Urinary bladder (tissue), 4 donors: Measurements from ENCODE around the gene OR4D10. TPM values are rescaled to one million over a fixed set of nuclear protein-coding genes. Genes with fewer than 3 reads are reported as not detected.
"Not testable (repeated sequence)": the region's sequence is repeated elsewhere in the genome, so short reads cannot be mapped to it uniquely, and the experiment has no call there.

ENCODE experiments used
- DNase-seq: peaks from one replicate; pipeline ENCODE4 v3.0.0-alpha.2; 2015; ENCODE audit errors: extremely low spot score
- H3K27ac ChIP-seq: one replicate; pipeline ENCODE4 v1.5.1; 2013; ENCODE audit warnings: low read depth, mild to moderate bottlenecking, moderate library complexity
- H3K36me3 ChIP-seq: one replicate; pipeline ENCODE4 v1.6.1; 2013; ENCODE audit warnings: mild to moderate bottlenecking, moderate library complexity; ENCODE audit not compliant: insufficient read depth
- H3K4me1 ChIP-seq: one replicate; pipeline ENCODE4 v1.6.1; 2013; ENCODE audit warnings: mild to moderate bottlenecking, moderate library complexity; ENCODE audit not compliant: insufficient read depth
- H3K4me3 ChIP-seq: one replicate; pipeline ENCODE4 v1.5.1; 2013; ENCODE audit warnings: low read depth, low read length
- WGBS: extraction: QIAGEN DNeasy Blood & Tissue Kit; methylation state at CpG from one replicate; pipeline ENCODE4 v1.1.7; 2013; 5-methylcytosine and 5-hydroxymethylcytosine counted together
- polyA plus RNA-seq: library from polyadenylated mRNA; stranded (reverse); fragments of 200-250 nt; gene quantifications from one replicate; pipeline ENCODE4 v1.2.3, GENCODE V29; 2013
- total RNA-seq: library from RNA; depleted of rRNA; stranded (reverse); fragments of >200 nt; gene quantifications from one replicate; pipeline ENCODE4 v1.2.3, GENCODE V29; 2014
- donor health status: healthy with polysubstance abuse.
- donor health status: healthy.

The OR4D10 gene
- total RNA-seq (not detected), polyA plus RNA-seq (not detected)

DNA sequence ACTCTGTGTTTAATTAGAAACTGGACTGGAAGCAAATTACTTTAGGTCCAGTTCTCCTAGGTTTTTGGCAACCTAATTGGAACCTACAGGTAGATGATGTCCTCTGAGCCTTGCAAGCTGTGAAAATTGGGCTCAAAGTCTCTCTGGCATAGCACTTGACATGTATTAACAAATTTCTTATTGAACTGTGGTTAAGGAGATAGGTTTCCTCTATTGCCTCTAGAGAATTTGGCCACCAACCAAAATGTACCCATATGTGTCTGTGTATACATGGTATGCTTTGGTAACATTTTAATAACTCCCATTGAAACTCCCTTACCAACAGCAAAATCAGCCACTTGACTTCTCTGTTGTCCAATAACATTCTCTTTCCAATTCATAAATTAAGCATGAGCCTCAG lies at the start of gene OR4D10:
TSS of gene OR4D10 (plus strand) at position 301 of the 400 bp plus-strand sequence. CDS start 4,115 bp downstream, outside the sequence.
- Histone ChIP-seq H3K4me3 (no peak within 1 kb of the TSS), H3K27ac (no peak within 1 kb of the TSS), H3K36me3 (no peaks in the 10 kb centered on the region), H3K4me1 (no peaks in the 10 kb centered on the region)
- no peak for DNase-seq

- no peak for DNase-seq
- WGBS: 77% methylated on average over 2 of the region's 2 CpGs
- Histone ChIP-seq H3K4me3 (no peak overlapping the region), H3K27ac (no peak overlapping the region), H3K36me3 (no peaks in the 10 kb centered on the region), H3K4me1 (no peaks in the 10 kb centered on the region)
Observed at GRCh38 chr11:59423835-59424234, 49.3 kb upstream of the OR4D10 start.

- WGBS: 36% methylated on average over 4 of the region's 4 CpGs
- Histone ChIP-seq H3K4me3 (no peak overlapping the region), H3K4me1 (no peaks in the 10 kb centered on the region), H3K36me3 (no peaks in the 10 kb centered on the region), H3K27ac (no peak overlapping the region)
- no peak for DNase-seq
Observed at GRCh38 chr11:59425131-59425530, 48.0 kb upstream of the OR4D10 start.

DNA sequence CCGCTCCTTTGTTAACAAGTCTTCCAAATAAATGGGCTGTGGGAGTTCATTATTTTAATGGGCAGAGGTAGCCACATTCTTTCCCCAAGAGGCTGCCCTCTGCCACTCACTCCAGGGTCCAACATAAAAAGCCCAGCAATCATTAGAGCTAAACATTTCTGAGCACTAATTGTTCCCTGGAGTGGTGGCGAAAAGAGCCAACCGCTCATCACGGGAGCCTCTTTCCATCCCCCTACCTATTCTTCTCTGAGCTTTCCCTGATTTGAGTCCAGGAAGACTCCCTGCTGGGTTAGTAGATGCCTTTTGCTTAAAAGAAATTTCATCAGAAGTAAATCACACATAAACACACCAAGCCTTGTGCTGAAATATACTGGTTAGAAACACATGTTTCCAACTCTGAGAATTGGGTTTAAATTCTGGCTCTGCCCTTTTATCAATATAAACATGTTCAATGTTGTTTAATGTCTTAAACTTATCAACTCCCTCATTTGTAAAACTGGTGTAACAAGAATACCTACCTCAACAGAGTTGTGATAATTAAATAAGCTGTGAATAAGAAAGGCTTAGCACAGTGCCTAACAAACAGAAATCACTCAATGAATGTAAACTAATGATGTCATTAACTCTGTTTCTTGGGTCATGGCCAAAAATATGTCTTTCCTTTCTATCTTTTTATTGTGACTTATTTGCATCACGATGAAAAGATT lies 46.6 kb upstream of the OR4D10 start, which contains the start of gene OR5A2:
TSS of gene OR5A2 (minus strand) at position 53 of the 707 bp plus-strand sequence. CDS start 3,460 bp downstream, outside the sequence.
- no peak within 1 kb of the TSS for H3K4me3 ChIP-seq
- no peak within 1 kb of the TSS for H3K27ac ChIP-seq
- 55% methylated on average over 5 of the region's 5 CpGs for WGBS
- no peaks in the 10 kb centered on the region for H3K4me1 ChIP-seq
- no peak for DNase-seq
- H3K36me3 ChIP-seq: no peaks in the 10 kb centered on the region

DNA sequence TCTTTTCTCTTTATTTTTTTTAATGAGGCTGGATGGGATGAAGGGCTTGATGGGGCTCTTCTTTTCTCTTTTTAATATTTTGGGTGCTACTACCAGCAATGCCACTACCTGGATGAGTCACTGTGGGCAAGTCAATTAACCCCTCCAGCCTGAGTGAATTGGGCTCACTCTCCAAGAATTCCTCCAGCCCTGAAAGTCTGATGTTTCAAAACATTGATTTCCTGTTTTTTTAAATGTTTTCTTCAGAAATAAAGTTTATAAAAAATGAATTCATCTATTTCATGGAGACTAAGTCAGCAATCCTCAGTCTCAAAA lies 46.1 kb upstream of the OR4D10 start:
- Histone ChIP-seq H3K27ac (no peak overlapping the region), H3K4me3 (no peak overlapping the region), H3K36me3 (no peaks in the 10 kb centered on the region), H3K4me1 (no peaks in the 10 kb centered on the region)
- no peak for DNase-seq

DNA sequence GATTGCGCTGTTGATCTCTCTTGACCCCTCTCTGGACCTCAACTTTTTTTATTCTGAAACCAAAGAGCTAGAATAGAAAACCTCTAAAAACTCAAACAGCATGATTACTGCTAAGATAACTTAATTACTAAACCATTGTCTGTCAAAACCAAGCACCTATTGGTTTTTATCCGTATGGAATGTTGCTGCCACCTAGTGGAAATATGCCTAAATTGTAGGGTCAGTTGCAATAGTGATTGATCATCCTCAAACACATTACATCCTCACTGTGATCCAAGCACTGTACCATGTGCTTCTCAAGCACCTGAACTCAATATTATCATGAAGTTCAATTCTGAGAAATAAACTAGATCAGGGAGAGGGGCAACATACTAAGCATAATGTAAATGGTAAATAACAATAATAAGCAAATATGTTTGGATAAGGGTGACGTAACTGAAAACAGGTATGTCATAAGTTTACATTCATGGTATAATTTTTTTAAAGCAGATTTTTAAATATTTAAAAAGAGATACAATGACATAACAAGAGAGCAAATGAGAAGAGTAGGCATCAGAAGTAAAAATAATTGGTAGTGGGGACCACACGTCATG lies 43.1 kb upstream of the OR4D10 start:
- 58% methylated on average over 4 of the region's 4 CpGs for WGBS
- Histone ChIP-seq H3K4me3 (no peak overlapping the region), H3K27ac (no peak overlapping the region), H3K4me1 (no peaks in the 10 kb centered on the region), H3K36me3 (no peaks in the 10 kb centered on the region)
- DNase-seq: no peak

DNA sequence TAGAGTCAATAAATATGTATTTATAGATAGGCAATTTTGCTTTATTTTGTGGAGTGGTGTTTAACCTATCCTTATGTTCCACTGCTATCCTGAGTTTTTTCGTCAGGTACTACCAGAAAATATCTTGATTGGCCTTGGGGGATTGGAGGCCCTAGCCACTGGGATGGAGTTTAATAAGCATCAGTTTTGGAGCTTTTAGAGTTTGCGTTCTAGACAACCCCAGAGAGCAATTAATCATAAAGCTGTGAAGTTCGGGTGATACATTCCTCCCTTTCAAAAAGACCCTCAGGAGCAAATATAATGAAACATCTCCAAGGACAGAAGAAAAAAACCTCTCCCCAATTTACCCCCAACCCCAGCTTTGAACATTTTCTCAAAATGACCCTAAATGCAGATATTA lies 36.9 kb upstream of the OR4D10 start, which contains the start of gene OR5A1:
TSS of gene OR5A1 (plus strand) at position 301 of the 400 bp plus-strand sequence. CDS start 6,700 bp downstream, outside the sequence.
- H3K4me3 ChIP-seq: no peak within 1 kb of the TSS
- no peak within 1 kb of the TSS for H3K27ac ChIP-seq
- DNase-seq: no peak
- H3K4me1 ChIP-seq: no peaks in the 10 kb centered on the region
- 61% methylated on average over 3 of the region's 3 CpGs for WGBS
- no peaks in the 10 kb centered on the region for H3K36me3 ChIP-seq

- no peak overlapping the region for H3K4me3 ChIP-seq
- H3K4me1 ChIP-seq: no peaks in the 10 kb centered on the region
- no peak for DNase-seq
- WGBS: 72% methylated on average over 7 of the region's 7 CpGs
- H3K36me3 ChIP-seq: no peaks in the 10 kb centered on the region
- H3K27ac ChIP-seq: no peak overlapping the region
Observed at GRCh38 chr11:59437770-59438169, 35.3 kb upstream of the OR4D10 start.

- WGBS: 71% methylated on average over 1 of the region's 1 CpG
- not testable (repeated sequence) for H3K27ac ChIP-seq, DNase-seq, H3K36me3 ChIP-seq, H3K4me3 ChIP-seq, H3K4me1 ChIP-seq
Observed at GRCh38 chr11:59445624-59446023, 27.5 kb upstream of the OR4D10 start.

GRCh38 chr11:59448484-59448883 lies 24.6 kb upstream of the OR4D10 start:
- H3K36me3 ChIP-seq: no peaks in the 10 kb centered on the region
- no peak overlapping the region for H3K4me3 ChIP-seq
- no peak overlapping the region for H3K27ac ChIP-seq
- H3K4me1 ChIP-seq: no peaks in the 10 kb centered on the region
- 69% methylated on average over 2 of the region's 2 CpGs for WGBS
- DNase-seq: no peak

DNA sequence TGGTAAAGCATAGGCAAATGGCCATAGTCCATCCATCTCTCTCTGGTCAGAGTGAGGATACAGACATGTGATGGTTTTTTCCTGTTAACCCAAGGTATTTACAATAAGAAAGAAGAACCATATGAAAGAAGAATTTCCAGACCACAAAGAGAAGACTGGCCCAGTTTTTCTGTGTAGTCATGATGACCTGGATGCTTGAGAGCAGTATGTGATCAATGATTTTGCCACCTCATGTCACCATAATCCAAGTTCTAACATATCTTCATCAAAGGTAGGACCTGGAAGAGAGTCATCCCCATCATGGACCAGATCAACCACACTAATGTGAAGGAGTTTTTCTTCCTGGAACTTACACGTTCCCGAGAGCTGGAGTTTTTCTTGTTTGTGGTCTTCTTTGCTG lies 16.5 kb upstream of the OR4D10 start, which contains the start of gene OR4D6:
TSS of gene OR4D6 (plus strand) at position 301 of the 400 bp plus-strand sequence. CDS start at position 301, 0 bp downstream.
- Histone ChIP-seq H3K4me1 (no peaks in the 10 kb centered on the region), H3K4me3 (no peak within 1 kb of the TSS), H3K27ac (no peak within 1 kb of the TSS), H3K36me3 (no peaks in the 10 kb centered on the region)
- DNase-seq: no peak
- 96% methylated on average over 2 of the region's 2 CpGs for WGBS

- Histone ChIP-seq H3K4me1 (no peaks in the 10 kb centered on the region), H3K27ac (no peak overlapping the region), H3K36me3 (no peaks in the 10 kb centered on the region), H3K4me3 (no peak overlapping the region)
- no peak for DNase-seq
- 60% methylated on average over 3 of the region's 3 CpGs for WGBS
Observed at GRCh38 chr11:59459916-59460315, 13.2 kb upstream of the OR4D10 start.

GRCh38 chr11:59463190-59463641 lies 9.9 kb upstream of the OR4D10 start:
- peak; percentile 32 for DNase-seq
- no peaks in the 10 kb centered on the region for H3K4me1 ChIP-seq
- no peak overlapping the region for H3K4me3 ChIP-seq
- no peak overlapping the region for H3K27ac ChIP-seq
- WGBS: 23% methylated on average over 5 of the region's 5 CpGs
- H3K36me3 ChIP-seq: no peaks in the 10 kb centered on the region

DNA sequence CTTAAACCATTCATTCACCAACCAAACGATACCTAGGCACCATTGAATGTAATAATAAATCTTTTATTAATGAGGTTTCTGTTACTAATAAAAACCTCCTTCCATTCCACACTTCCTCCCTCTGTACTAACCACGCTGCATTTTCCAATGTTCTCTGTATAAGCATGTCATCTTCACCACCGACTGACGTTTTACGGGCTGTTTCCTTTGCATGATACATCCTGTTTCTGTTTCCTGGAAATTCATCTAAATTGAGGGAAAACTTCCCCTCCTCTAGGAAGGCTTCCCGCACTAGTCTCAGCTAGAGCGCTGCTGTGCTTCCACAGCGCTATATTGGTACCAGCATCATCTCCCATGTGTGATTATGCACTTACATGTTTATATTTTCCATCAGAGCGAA lies 2.1 kb downstream of the OR4D10 start:
- no peak for DNase-seq
- Histone ChIP-seq H3K4me1 (no peaks in the 10 kb centered on the region), H3K36me3 (no peaks in the 10 kb centered on the region), H3K4me3 (no peak overlapping the region), H3K27ac (no peak overlapping the region)
- WGBS: 55% methylated on average over 9 of the region's 9 CpGs
